Measurements from ENCODE around the gene ACSL3. TPM values are rescaled to one million over a fixed set of nuclear protein-coding genes. Genes with fewer than 3 reads are reported as not detected.
"Not testable (repeated sequence)": the region's sequence is repeated elsewhere in the genome, so short reads cannot be mapped to it uniquely, and the experiment has no call there.

ACSL3 gene
- total RNA-seq, 1 experiment from 2014 or later, result 96.2 TPM

GRCh38 chr2:222990206-222990605 is 129.4 kb downstream of the ACSL3 start:
- not testable (repeated sequence) for H3K27me3 ChIP-seq, H3K4me3 ChIP-seq, H3K9me3 ChIP-seq, H3K36me3 ChIP-seq, DNase-seq

- no peak overlapping the region for H3K4me3 ChIP-seq
- DNase-seq, result no peak
- no peaks in the 10 kb centered on the region for H3K27me3 ChIP-seq
- H3K36me3 ChIP-seq, result no peaks in the 10 kb centered on the region
- no peaks in the 10 kb centered on the region for H3K9me3 ChIP-seq
Measured at GRCh38 chr2:222992137-222992536, 131.3 kb downstream of the ACSL3 start.

Other genes with a start within 250 kb of the ACSL3 start
- gene FARSB, start 204.9 kb upstream of the ACSL3 start, total RNA-seq (2014; rRNA removed; shearing (Covaris generic); ENCODE audit: low replicate concordance), result 8.9 and 11.0 TPM in 2 replicates
- not detected in 2 replicates for gene MOGAT1, start 189.4 kb upstream of the ACSL3 start, total RNA-seq (2014; rRNA removed; shearing (Covaris generic); ENCODE audit: low replicate concordance)
- gene KCNE4, start 191.2 kb downstream of the ACSL3 start, total RNA-seq (2014; rRNA removed; shearing (Covaris generic); ENCODE audit: low replicate concordance), result 0.30 and 0.69 TPM in 2 replicates

Data from MG63 (cell line).